Stomach (tissue), 9 donors: ENCODE data around the gene RNH1. TPM values are rescaled to one million over a fixed set of nuclear protein-coding genes. Genes with fewer than 3 reads are reported as not detected.
A peak's percentile ranks its signal among the peaks of the same experiment; 100 is the strongest.

Source experiments
- DNase-seq, 2 donors: peaks; one replicate each; pipeline versions ENCODE4 v3.0.0 to v3.0.0-alpha.2; 2013 to 2019
- H3K27ac ChIP-seq, 5 donors: fragments of 200-600 bp in 4 of 5; sonication (generic) in 4 of 5; one replicate each; pipeline ENCODE4 v1.5.1; 2013 to 2019; ENCODE audit warnings: mild to moderate bottlenecking in 1 of 5, moderate library complexity in 1 of 5
- H3K27me3 ChIP-seq, 3 donors: fragments of 200-600 bp; sonication (generic); one replicate each; pipeline ENCODE4 v1.5.1; 2017 to 2019; ENCODE audit warnings: mixed run types in 1 of 3
- H3K36me3 ChIP-seq, 4 donors: fragments of 200-600 bp; sonication (generic); 1 replicate in 3 of 4; 2 replicates in 1 of 4; pipeline ENCODE4 v1.5.1; 2016 to 2019
- H3K4me1 ChIP-seq, 4 donors: fragments of 200-600 bp; sonication (generic); one replicate each; pipeline ENCODE4 v1.5.1; 2016 to 2019
- H3K4me3 ChIP-seq, 4 donors: fragments of 200-600 bp; sonication (generic) in 3 of 4; one replicate each; pipeline ENCODE4 v1.5.1; 2016 to 2019; ENCODE audit warnings: mild to moderate bottlenecking in 1 of 4
- H3K9me3 ChIP-seq, 4 donors: fragments of 200-600 bp; sonication (generic); one replicate each; pipeline ENCODE4 v1.5.1; 2016 to 2019
- EP300 ChIP-seq: sonication (generic); formaldehyde crosslinking; IDR thresholded peaks from one replicate; pipeline ENCODE4 v1.6.1; 2017; ENCODE audit warnings: antibody characterized with exemption
- POLR2A ChIP-seq, 4 donors: fragments of 450-650 bp; IDR thresholded peaks; one replicate each; pipeline ENCODE4 v1.6.1; 2016; ENCODE audit warnings: antibody characterized with exemption in 4 of 4, control low read depth in 2 of 4, mild to moderate bottlenecking in 1 of 4, moderate library complexity in 1 of 4
- POLR2AphosphoS5 ChIP-seq, 3 donors: sonication (generic); formaldehyde crosslinking; IDR thresholded peaks; one replicate each; pipeline ENCODE4 v1.6.1; 2016; ENCODE audit warnings: antibody characterized with exemption in 3 of 3
- WGBS, 5 donors: extraction: QIAGEN DNeasy Blood & Tissue Kit in 3 of 5; methylation state at CpG; one replicate each; pipeline versions ENCODE4 v1.1.5 to v1.1.7; 2013 to 2018; 5-methylcytosine and 5-hydroxymethylcytosine counted together
- intact Hi-C: fragments of 100-400 bp; cut with DNase I; formaldehyde crosslinking; loops from one replicate; pipeline ENCODE4 v1.15.1; 2023; ENCODE audit warnings: low total_unique reads
- polyA plus RNA-seq, 3 donors: library from polyadenylated mRNA; stranded (reverse); fragments of 200-250 nt; gene quantifications; one replicate each; pipeline ENCODE4 v1.2.3, GENCODE V29; 2013
- total RNA-seq, 5 donors: library from RNA; depleted of rRNA; stranded (reverse); fragments of >200 nt; gene quantifications; one replicate each; pipeline versions ENCODE4 v1.1.0 to v1.2.3, GENCODE V29; 2014 to 2016
- TF ChIP-seq, protein P1 (sequence below), 7 experiments: fragments of 450-650 bp in 4 of 7; fragments of 200-600 bp in 3 of 7; sonication (generic) in 3 of 7; IDR thresholded peaks; one replicate each; pipeline ENCODE4 v1.5.1; 2016 to 2019; ENCODE audit warnings: antibody characterized with exemption in 7 of 7, control low read depth in 2 of 7, mild to moderate bottlenecking in 1 of 7
- donor health status: healthy with polysubstance abuse.
- donor health status: Bipolar disorder and iron deficiency.
- donor health status: healthy.

The RNH1 gene
- total and polyA plus RNA-seq, 8 donors = 61.3 to 260 (median 134) TPM

DNA sequence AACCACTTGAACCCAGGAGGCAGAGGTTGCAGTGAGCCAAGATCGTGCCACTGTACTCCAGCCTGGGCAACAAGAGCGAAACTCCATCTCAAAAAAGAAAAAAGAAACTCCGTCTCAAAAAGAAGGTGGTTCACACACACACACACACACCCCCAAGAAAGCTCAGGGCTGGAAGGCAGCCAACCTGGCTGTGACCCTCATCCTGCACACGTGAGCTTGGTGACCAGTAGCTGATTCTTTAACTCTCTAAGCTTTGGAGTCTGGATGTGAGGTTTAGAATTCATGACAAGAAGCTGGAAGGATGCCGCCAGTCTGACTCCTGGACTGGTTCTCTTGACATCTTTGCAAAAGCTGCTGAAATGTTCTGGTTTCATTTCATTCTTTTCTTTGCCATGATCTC lies 1.9 kb upstream of the RNH1 start:
- intact Hi-C loops = no loop called here
- Histone ChIP-seq H3K27ac (no peak overlapping the region), H3K4me1 (peaks cover 28 to 36% (median 33%) of the 10 kb centered on the region in 4 donors), H3K4me3 (no peak overlapping the region), H3K27me3 (no peaks in the 10 kb centered on the region), H3K9me3 (no peaks in the 10 kb centered on the region), H3K36me3 (peaks cover 0 to 48% (median 42%) of the 10 kb centered on the region in 4 donors)
- no peak for DNase-seq
- 84 to 92% (median 85%) methylated on average over 5 of the region's 5 CpGs for WGBS, 5 donors
- TF ChIP-seq POLR2A (IDR thresholded peaks at IDR 0.05) (no peak), POLR2AphosphoS5 (IDR thresholded peaks at IDR 0.05) (no peak), EP300 (no peak)
- TF ChIP-seq, protein P1, sequence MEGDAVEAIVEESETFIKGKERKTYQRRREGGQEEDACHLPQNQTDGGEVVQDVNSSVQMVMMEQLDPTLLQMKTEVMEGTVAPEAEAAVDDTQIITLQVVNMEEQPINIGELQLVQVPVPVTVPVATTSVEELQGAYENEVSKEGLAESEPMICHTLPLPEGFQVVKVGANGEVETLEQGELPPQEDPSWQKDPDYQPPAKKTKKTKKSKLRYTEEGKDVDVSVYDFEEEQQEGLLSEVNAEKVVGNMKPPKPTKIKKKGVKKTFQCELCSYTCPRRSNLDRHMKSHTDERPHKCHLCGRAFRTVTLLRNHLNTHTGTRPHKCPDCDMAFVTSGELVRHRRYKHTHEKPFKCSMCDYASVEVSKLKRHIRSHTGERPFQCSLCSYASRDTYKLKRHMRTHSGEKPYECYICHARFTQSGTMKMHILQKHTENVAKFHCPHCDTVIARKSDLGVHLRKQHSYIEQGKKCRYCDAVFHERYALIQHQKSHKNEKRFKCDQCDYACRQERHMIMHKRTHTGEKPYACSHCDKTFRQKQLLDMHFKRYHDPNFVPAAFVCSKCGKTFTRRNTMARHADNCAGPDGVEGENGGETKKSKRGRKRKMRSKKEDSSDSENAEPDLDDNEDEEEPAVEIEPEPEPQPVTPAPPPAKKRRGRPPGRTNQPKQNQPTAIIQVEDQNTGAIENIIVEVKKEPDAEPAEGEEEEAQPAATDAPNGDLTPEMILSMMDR (IDR thresholded peaks at IDR 0.05) = no peak

DNA sequence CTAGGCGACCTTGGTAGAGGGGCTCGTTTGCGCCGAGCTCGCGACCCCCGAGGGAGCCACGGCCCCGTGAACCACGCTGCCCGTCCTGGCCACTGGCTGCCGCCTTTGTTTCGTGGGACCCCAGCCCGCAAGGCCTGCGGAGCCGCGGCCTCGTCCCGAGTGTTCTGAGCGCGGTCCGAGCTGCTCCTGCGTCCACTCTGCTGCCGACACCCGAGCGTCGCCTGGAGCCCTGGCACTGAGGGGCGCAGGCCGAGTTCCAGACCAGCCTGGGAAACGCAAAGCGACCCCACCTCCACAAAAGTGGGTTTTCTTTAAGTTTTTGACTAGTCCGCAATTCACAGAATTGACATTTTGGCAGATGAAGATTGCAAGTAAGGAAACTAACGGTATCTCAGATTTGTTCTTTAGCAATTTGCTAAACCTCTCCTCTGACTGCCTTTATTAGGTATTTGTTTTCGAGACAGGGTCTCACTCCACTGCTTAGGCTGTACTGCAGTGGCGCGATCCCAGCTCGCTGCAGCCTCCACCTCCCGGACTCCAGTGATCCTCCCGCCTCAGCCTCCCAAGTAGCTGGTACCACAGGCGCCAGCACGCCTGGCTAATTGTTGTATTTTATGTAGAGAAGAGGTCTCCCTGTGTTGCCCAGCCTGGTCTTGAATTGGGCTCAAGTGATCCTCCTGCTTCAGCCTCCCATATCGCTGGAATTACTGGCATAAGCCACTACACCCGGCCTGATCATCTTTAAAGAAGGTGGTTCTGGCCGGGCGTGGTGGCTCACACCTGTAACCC lies 879 bp upstream of the RNH1 start:
- H3K9me3 ChIP-seq = no peaks in the 10 kb centered on the region
- DNase-seq = no peak
- H3K4me3 ChIP-seq = peak overlapping the region; percentile 56 to 88 (median 62)
- H3K4me1 ChIP-seq = peaks cover 35 to 46% (median 44%) of the 10 kb centered on the region in 4 donors
- H3K27ac ChIP-seq = peak overlapping the region; percentile 76 to 100 (median 98)
- H3K36me3 ChIP-seq = peaks cover 0 to 38% (median 35%) of the 10 kb centered on the region in 4 donors
- 40 to 62% (median 44%) methylated on average over 28 to 45 of the region's 45 CpGs for WGBS, 5 donors
- no peaks in the 10 kb centered on the region for H3K27me3 ChIP-seq
- intact Hi-C loops = no loop called here
- TF ChIP-seq POLR2AphosphoS5 (IDR thresholded peaks at IDR 0.05) (no peak), EP300 (no peak), POLR2A (IDR thresholded peaks at IDR 0.05) (no peak)
- TF ChIP-seq, protein P1 (IDR thresholded peaks at IDR 0.05) = no peak

DNA sequence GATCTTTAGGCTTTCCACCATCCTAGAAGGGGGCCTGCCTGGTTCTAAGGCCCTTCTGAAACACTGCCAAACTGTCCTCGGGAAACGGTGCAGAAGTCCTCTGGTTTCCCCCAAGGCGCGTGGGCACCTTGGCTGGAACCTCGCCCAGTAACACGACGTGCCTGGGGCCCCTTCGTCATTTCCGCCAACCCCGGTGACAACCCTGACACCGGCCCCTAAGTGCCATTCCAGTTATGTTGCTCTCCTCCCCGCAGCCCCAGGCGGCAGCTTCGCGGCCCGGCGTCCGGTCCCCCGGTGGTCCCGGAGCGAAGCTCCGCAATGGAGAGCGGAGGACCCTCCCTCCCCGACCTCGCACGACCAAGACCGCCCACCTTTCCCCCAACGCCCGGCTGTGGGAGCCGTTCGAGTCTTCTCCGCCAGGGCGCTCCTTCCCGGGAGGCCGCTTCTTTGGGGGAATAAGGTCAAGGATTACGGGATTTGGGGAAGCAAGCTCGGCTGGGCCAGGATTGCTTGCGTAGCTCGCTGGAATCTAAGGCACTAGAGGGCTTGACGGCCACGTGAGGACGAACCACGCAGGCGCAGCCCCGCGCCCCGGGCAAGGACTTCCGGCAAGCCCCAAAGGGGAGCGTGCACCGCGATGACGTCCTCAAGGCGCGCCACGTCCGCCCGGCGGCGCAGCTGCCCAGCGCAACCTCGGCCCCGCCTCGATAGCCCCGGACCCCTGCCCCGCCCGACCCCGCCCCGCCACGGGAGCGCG lies 626 bp downstream of the RNH1 start:
- H3K9me3 ChIP-seq = no peaks in the 10 kb centered on the region
- peaks cover 6 to 33% (median 32%) of the 10 kb centered on the region in 4 donors for H3K36me3 ChIP-seq
- 0 to 1% (median 0%) methylated on average over 22 to 71 of the region's 71 CpGs for WGBS, 5 donors
- TF ChIP-seq, protein P1 (IDR thresholded peaks at IDR 0.05) = peak in 1 of 7 experiments; percentile 24
- TF ChIP-seq POLR2A (IDR thresholded peaks at IDR 0.05) (peak in 2 of 4 donors; percentile 29 to 37), POLR2AphosphoS5 (IDR thresholded peaks at IDR 0.05) (peak; percentile 83 to 92 (median 85)), EP300 (peak; percentile 54)
- intact Hi-C loops = no loop called here
- peaks cover 35 to 61% (median 55%) of the 10 kb centered on the region in 4 donors for H3K4me1 ChIP-seq
- peak; percentile 98 to 99 for DNase-seq
- peak overlapping the region; percentile 56 to 88 (median 62) for H3K4me3 ChIP-seq
- H3K27me3 ChIP-seq = no peaks in the 10 kb centered on the region
- H3K27ac ChIP-seq = peak overlapping the region; percentile 98 to 100 (median 99)

DNA sequence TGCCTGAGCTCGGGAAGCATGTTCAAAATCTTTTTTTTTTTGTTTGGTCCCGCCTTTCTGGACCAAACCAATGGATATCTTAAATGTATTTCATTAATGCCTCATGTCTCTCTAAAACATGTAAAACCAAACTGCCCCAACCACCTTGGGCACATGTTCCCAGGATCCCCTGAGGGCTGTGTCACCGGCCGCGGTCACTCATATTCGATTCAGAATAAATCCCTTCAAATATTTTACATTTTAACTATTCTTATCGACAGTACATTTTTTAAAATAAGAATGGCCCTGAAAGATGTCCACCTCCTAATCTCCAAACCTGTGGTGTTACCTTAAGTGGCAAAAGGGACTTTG lies 2.1 kb downstream of the RNH1 start:
- TF ChIP-seq POLR2AphosphoS5 (IDR thresholded peaks at IDR 0.05) (no peak), EP300 (no peak), POLR2A (IDR thresholded peaks at IDR 0.05) (no peak)
- TF ChIP-seq, protein P1 (IDR thresholded peaks at IDR 0.05) = no peak
- Histone ChIP-seq H3K4me3 (peak overlapping the region; percentile 48 to 88 (median 58)), H3K36me3 (peaks cover 19 to 34% (median 34%) of the 10 kb centered on the region in 4 donors), H3K27ac (peak overlapping the region in 4 of 5 donors; percentile 70 to 100 (median 98)), H3K27me3 (no peaks in the 10 kb centered on the region), H3K4me1 (peaks cover 35 to 62% (median 55%) of the 10 kb centered on the region in 4 donors), H3K9me3 (no peaks in the 10 kb centered on the region)
- DNase-seq = no peak
- 61 to 66% (median 65%) methylated on average over 7 of the region's 7 CpGs for WGBS, 5 donors
- intact Hi-C loops = no loop called here
